Activated CD4-positive, alpha-beta T cell treated with anti-CD3 and anti-CD28 coated beads, Interleukin-2, amount 50 U/mL, for 1 hour (primary cell): Measurements from ENCODE around the gene DDX19B.
"Not testable (repeated sequence)": the region's sequence is repeated elsewhere in the genome, so short reads cannot be mapped to it uniquely, and the experiment has no call there.

ENCODE experiments used
- DNase-seq: peaks from one replicate; pipeline ENCODE4 v3.0.0-alpha.2; 2020

Gene DDX19B

DNA sequence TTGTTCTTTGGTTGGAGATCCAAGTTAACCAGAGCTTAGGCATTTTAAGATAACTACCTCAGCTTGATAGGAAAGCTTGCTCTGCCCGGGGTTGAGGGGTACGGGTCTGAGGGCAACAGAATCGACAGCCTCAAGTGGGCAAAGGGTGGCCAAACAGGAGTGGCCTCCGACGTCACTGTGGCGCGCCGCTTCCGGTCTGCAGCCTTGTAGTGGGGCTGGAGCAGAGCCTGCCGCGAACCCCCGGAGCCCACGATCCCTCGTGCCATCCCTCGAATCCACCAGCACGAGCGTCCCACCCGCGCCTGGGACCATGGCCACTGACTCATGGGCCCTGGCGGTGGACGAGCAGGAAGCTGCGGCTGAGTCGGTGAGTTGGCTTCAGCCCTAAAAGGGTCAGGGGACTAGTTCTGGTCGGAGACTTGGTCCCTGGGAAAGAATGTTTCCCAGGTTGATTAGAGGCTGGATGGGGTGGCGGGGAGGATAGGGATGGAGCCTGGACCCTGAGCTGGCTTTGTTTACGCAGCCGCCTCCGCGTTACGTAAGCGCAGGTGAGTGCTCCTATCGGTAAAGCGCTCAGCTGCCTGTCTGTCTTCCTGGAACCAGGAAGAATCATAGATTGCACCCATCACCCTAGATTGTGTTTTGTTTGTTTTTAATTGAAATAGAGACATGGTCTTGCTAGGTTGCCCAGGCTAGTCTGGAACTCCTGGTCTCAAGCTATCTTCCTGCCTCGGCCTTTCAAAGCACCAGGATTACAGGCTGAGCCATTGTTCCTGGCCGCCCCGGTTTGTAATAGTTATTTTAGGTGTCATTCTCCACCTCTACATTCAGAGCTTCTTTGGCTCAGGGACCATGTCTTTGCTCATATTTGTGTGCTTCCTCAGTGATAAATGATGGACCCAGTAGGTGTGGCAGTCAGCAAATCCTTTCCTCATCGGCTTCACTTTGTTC, at the start of gene DDX19B:
Gene DDX19B, plus strand, starts transcription at position 199 of the 951 bp plus-strand sequence. Its CDS starts 112 bp downstream, at position 311.
- peak; percentile 42 for DNase-seq

GRCh38 chr16:70249697-70250096, 49.3 kb upstream of the DDX19B start:
- not testable (repeated sequence) for DNase-seq

- peak; percentile 30 for DNase-seq
Observed at GRCh38 chr16:70250748-70251628, 48.0 kb upstream of the DDX19B start.

DNA sequence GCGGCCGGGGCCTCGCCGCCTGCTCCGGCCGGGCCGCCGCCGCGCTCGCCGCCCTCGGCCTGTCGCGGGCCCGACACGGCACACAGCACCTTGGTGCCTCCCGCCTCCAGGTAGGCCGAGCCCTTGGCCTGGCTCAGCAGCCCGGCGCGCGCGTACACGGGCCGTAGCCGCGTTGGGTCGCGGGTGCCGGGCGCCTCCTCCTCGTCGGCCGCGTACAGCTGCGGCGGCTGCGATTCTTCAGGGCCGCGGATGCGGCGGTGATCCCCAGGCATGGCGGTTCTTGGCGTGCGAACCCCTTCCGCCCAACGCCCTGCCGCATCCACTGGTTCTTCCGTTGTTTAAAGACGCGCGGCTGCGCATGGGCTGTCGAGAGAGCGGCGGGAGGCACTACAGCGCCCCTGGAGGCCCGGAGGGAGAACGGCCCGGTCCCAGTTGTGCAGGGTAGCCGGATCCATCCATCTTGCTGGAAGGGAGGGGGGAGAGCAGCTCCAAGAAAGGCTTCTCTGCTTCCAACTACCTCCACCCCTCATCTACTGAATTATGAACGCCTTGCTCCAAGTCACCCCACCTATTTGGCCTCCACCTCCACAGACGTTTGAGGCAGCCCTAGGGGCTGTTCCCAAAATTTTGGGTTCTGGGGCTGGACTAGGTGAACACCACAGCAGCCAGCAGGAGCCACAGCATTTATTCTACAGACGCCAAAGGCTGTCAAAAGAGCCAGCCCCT, 47.2 kb upstream of the DDX19B start, which contains the start of gene EXOSC6:
Gene EXOSC6, minus strand, starts transcription at position 312 of the 726 bp plus-strand sequence. Its CDS starts 40 bp downstream, at position 272.
- DNase-seq = peak; percentile 90

- DNase-seq = no peak
Observed at GRCh38 chr16:70252355-70252988, 46.5 kb upstream of the DDX19B start.

DNA sequence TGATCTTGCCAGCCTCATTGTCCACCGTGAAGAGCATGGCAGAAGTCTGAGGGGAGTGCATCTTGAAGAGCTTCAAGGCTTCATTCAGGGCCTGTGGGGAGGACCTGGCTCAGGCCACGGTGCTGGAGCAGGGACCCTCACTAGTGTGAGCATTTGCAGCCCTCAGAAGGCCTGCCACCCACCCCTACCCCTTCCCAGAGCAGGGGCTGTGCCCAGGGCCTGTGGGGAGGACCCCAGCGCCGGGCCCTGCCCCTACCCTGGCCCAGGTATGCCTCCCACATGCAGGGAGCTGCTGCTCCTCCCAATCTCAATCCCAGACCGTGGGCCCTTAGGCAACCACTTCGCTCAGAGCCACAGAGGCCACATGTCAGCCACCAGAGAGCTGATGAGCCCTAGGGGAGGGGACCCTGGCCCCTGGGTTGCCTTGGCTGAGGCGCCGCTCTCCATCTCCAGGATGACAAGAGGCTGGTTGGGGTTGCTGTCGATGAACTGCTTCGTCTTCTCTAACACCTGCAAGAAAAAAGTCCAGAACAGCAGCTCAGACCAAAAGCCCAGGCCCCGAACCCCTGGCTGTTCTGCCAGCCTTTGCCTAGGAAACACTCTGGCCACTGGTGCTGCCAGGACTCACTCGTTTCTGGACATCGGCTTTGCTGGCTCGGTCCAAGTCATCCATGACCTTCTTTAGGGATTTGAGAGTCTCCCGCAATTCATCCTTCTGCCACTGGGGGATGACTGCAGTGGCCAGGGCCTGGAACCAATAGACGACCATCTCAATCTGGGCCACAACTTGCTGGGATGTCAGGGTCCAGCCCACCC, 45.5 kb upstream of the DDX19B start:
- peak; percentile 31 for DNase-seq

GRCh38 chr16:70254180-70254964, 44.6 kb upstream of the DDX19B start:
- no peak for DNase-seq

DNA sequence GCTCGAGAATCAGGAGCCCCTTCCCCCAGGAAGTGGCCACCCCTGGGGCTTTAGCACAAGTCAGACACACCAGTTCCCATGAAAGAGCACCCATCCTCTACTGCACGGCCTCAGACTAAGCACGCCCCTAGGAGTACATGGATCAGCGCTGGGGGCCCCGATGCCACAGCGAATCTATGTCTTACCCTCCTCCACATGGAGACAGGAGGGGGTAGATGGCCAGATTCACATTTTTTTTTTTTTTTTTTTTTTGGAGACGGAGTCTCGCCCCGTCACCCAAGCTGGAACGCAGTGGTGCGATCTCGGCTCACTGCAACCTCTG, 44.1 kb upstream of the DDX19B start:
- DNase-seq = no peak

- no peak for DNase-seq
Observed at GRCh38 chr16:70255574-70255973, 43.4 kb upstream of the DDX19B start.

- DNase-seq = no peak
Observed at GRCh38 chr16:70257391-70257790, 41.6 kb upstream of the DDX19B start.

GRCh38 chr16:70258065-70258464, 40.9 kb upstream of the DDX19B start:
- no peak for DNase-seq

- DNase-seq = no peak
Observed at GRCh38 chr16:70258946-70259345, 40.0 kb upstream of the DDX19B start.

DNA sequence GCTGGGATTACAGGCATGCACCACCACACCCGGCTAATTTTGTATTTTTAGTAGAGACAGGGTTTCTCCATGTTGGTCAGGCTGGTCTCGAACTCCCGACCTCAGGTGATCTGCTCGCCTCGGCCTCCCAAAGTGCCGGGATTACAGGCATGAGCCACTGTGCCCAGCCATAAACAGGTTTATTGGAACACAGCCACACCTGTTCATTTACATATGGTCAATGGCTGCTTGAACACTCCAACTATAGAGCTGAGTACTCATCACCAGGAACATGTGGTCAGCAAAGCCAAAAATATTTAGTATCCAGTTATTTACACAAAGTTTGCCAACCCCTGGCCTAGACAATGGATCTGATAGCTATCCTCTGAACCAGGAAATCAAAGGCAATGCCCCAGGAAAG, 39.1 kb upstream of the DDX19B start:
- not testable (repeated sequence) for DNase-seq

DNA sequence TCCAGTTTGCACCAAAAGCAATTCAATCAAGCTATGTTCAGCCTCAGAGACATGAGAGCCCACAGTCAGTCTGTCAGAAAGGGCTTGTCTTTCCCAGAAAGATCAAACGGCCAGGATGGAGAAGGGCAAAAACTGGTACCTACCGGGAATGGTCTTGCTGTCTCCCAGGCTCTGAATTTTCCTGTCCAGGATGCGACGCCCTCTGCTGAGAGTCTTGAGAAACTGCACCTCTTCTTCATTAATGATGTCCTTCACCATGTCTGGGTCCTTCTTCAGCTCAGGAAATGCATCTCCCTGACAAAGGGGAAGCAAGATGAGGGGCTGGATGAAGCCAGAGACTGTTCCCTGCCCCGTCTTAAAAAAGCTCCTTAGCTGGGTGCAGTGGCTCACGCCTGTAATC, 31.5 kb upstream of the DDX19B start:
- DNase-seq = no peak

DNA sequence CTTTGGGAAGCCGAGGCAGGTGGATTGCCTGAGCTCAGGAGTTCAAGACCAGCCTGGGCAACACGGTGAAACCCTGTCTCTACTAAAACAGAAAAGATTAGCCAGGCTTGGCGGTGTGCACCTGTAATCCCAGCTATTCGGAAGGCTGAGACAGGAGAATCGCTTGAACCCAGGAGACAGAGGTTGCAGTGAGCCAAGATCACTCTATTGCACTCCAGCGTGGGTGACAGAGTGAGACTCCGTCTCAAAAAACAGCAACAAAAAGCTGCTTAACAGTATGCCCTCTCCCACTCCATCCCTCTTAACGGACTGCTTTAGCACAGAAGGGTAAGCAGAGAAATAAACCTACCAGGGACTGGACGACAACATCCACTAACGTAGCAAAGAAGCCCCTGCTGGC, 31.1 kb upstream of the DDX19B start:
- DNase-seq = not testable (repeated sequence)

GRCh38 chr16:70269471-70269870, 29.5 kb upstream of the DDX19B start:
- DNase-seq = no peak

- DNase-seq = no peak
Observed at GRCh38 chr16:70270176-70270575, 28.8 kb upstream of the DDX19B start.

GRCh38 chr16:70271696-70272095, 27.3 kb upstream of the DDX19B start:
- DNase-seq = no peak

GRCh38 chr16:70276392-70276791, 22.6 kb upstream of the DDX19B start:
- no peak for DNase-seq

- DNase-seq = not testable (repeated sequence)
Observed at GRCh38 chr16:70287304-70287971, 11.5 kb upstream of the DDX19B start.
